Kidney tubule cell (primary cell): ENCODE results near the gene VAV2.

Source experiments
- DNase-seq: peaks from one replicate; pipeline ENCODE4 v3.0.0-alpha.2; 2018; ENCODE audit warnings: low spot score

The VAV2 gene

GRCh38 chr9:133851693-133852092 lies 140.4 kb downstream of the VAV2 start:
- DNase-seq: no peak

- DNase-seq: no peak
Observed at GRCh38 chr9:133850937-133851336, 141.2 kb downstream of the VAV2 start.

- no peak for DNase-seq
Observed at GRCh38 chr9:133850161-133850560, 142.0 kb downstream of the VAV2 start.

- DNase-seq: no peak
Observed at GRCh38 chr9:133849110-133849670, 142.9 kb downstream of the VAV2 start.

GRCh38 chr9:133848471-133849109 lies 143.5 kb downstream of the VAV2 start:
- DNase-seq: no peak

GRCh38 chr9:133846483-133847090 lies 145.5 kb downstream of the VAV2 start:
- DNase-seq: no peak

- DNase-seq: no peak
Observed at GRCh38 chr9:133845440-133845839, 146.7 kb downstream of the VAV2 start.

GRCh38 chr9:133844881-133845410 lies 147.2 kb downstream of the VAV2 start:
- no peak for DNase-seq

GRCh38 chr9:133844398-133844784 lies 147.7 kb downstream of the VAV2 start:
- no peak for DNase-seq

GRCh38 chr9:133843751-133844397 lies 148.2 kb downstream of the VAV2 start:
- no peak for DNase-seq

GRCh38 chr9:133843250-133843649 lies 148.9 kb downstream of the VAV2 start:
- no peak for DNase-seq

GRCh38 chr9:133842721-133843227 lies 149.3 kb downstream of the VAV2 start:
- DNase-seq: no peak

- DNase-seq: no peak
Observed at GRCh38 chr9:133842174-133842573, 149.9 kb downstream of the VAV2 start.

- no peak for DNase-seq
Observed at GRCh38 chr9:133841167-133841812, 150.8 kb downstream of the VAV2 start.

GRCh38 chr9:133839822-133840329 lies 152.2 kb downstream of the VAV2 start:
- no peak for DNase-seq

- no peak for DNase-seq
Observed at GRCh38 chr9:133838859-133839507, 153.1 kb downstream of the VAV2 start.

- DNase-seq: no peak
Observed at GRCh38 chr9:133837627-133838597, 154.2 kb downstream of the VAV2 start.

GRCh38 chr9:133836818-133837217 lies 155.3 kb downstream of the VAV2 start:
- DNase-seq: no peak

GRCh38 chr9:133836001-133836758 lies 155.9 kb downstream of the VAV2 start:
- no peak for DNase-seq
